Gastrocnemius medialis (tissue), 4 donors: Measurements from ENCODE around the gene RNASE11.

Experiments
- CTCF ChIP-seq, 5 experiments: fragments of 450-650 bp in 3 of 5; fragments of 200-600 bp in 2 of 5; sonication (generic) in 2 of 5; IDR thresholded peaks in 4 of 5; conservative IDR thresholded peaks in 1 of 5; 1 replicate in 4 of 5; 2 replicates in 1 of 5; pipeline ENCODE4 v1.5.1; 2016 to 2019; ENCODE audit warnings: antibody characterized with exemption in 5 of 5, mild to moderate bottlenecking in 3 of 5, moderate library complexity in 3 of 5
- POLR2A ChIP-seq, 2 donors: fragments of 450-650 bp; IDR thresholded peaks; one replicate each; pipeline ENCODE4 v1.6.1; 2017; ENCODE audit warnings: antibody characterized with exemption in 2 of 2, mild to moderate bottlenecking in 2 of 2, moderate library complexity in 2 of 2

GRCh38 chr14:20622816-20623291, 35.1 kb upstream of the RNASE11 start:
- TF ChIP-seq POLR2A (IDR thresholded peaks at IDR 0.05) (no peak), CTCF (IDR thresholded peaks at IDR 0.05 in 4 of 5, conservative IDR thresholded peaks at IDR 0.05 in 1 of 5) (no peak)
